NCI-H1436 (cell line): ENCODE data around the gene FKBP2.

ENCODE experiments used
- DNase-seq: peaks from one replicate; lab custom pipeline; 2025; lab: John Stamatoyannopoulos, UW

FKBP2 gene

GRCh38 chr11:64263947-64264317 is 23.0 kb downstream of the FKBP2 start:
- DNase-seq: no peak

- DNase-seq: no peak
These were observed 23.5 kb downstream of the FKBP2 start for GRCh38 chr11:64264371-64264852.

DNA sequence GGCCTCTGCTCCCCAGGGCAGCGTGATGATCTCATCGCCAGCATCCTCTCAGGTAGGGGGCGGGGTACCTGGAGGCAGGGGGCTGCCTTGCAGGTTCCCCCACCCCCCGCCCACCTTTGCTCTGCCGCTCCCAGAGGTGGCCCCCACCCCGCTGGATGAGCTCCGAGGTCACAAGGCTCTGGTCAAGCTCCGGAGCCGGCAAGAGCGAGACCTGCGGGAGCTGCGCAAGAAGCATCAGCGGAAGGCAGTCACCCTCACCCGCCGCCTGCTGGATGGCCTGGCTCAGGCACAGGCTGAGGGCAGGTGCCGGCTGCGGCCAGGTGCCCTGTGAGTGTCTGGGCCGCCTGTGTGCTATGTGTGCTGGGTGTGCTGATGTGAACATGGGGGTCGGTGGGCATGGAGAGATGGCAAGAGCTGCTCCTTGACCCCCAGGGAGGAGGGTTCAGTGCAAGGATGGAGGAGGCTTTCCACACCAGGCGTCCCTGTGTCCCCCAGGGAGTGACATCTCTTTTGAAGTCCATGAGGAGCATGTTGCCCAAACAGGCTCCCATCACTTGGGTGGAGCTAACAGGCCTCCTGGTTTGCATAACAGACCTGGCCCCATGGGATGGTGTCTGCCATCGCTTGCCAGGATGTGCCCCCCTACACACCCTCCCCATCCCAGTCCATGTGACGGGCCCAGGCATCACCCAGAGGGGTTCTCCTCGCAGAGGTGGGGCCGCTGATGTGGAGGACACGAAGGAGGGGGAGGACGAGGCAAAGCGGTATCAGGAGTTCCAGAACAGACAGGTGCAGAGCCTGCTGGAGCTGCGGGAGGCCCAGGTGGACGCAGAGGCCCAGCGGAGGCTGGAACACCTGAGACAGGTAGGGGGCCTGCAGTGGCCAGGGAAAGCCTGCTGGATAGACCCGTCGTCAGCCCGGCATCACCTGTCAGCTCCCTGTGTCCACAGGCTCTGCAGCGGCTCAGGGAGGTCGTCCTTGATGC is 24.6 kb downstream of the FKBP2 start:
- no peak for DNase-seq

DNA sequence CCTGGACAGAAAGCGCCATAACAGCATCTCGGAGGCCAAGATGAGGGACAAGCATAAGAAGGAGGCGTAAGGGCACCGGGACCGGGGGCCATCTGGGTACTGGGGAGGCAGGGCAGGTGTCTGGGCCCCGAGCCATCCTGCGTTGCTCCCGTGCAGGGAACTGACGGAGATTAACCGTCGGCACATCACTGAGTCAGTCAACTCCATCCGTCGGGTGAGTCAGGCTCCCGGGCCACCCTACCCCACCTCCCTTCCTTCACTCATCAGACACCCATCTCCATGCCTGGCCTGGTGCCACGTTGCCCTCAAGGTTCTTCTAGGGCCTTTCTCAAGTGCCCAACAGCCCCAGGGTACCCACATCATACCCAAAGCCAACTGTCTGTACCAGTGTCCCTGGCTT is 25.4 kb downstream of the FKBP2 start:
- no peak for DNase-seq

- no peak for DNase-seq
These were observed 26.5 kb downstream of the FKBP2 start for GRCh38 chr11:64267207-64267945.

DNA sequence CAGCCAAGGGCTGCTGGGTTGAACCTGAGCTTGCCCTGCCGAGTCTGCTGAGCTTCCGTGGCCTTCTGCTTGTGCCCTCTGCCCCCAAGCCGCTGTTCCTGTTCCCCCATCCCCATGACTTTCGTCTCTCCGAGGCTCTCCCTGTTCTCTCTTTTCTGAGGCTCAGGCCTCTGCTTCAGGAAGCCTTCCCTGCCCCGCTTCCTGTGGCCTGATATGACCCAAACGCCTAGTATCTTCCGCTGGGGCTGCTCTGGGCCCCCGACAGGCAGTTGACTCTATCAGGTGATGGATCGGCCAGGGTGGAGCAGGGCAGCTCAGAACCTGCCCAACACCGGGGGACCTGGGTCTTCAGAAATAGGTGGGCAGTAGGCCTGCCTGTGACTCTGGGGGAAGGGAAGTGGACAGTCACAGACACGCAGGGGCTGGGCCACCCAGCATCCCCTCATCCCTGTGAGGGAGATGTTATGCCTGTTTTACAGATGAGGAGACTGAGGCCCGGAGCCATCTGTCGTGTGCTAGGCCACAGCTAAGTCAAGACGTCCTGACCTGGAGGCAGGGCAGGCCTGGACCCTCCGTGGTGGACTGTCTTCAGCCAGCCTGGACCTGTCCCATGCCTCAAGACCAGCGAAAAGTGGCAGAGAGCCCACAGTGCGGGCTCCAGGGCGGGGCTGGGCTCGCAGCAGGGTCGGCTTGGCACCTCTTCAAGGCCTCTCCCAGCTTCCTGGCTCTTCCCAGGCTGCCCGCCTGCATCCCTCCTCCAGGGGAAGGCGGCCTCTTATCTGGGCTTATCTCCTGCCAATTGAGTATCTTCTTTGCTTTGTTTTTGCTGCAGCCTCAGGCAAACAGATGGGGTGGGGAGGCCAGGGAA is 27.4 kb downstream of the FKBP2 start:
- no peak for DNase-seq

- DNase-seq: no peak
These were observed 28.1 kb downstream of the FKBP2 start for GRCh38 chr11:64268893-64269539.

- peak; percentile 99 for DNase-seq
These were observed 28.8 kb downstream of the FKBP2 start for GRCh38 chr11:64269540-64270220.

DNA sequence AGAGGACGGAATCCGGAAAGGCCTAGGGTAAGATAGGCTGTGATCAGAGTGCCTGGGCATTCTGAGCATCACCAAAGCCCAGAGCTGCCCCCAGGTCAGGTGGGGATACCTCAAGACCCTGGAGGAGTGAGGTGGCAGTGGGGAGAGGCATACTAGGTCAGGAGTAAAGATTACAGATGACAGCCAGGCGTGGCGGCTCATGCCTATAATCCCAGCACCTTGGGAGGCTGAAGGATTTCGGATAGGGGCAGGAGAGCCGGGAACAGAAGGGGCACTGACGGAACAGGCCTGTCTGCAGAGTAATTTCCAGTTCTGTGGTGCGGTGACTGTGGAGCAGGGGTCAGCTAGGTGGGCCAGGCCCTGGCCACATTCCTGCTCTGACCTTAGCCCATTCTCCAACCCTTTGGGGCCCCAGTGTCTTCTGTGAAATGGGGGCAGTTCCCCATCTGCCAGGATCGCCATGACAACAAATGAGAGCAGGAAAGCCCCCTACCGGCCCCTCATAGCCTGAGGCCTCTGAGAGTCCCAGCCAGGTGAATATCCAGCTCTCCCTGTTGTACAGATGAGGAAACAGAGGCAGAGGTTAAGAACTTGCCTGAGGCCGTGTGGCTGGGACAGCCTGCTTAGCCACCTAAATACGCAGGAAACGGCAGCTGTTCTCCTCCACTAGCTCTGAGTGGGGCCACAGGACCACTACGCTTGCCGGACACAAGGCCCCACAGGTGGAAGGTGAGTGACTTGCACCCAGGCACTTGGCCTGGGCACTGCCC is 34.3 kb downstream of the FKBP2 start:
- DNase-seq: no peak

GRCh38 chr11:64275841-64276240 is 34.9 kb downstream of the FKBP2 start:
- DNase-seq: no peak

GRCh38 chr11:64276653-64277431 is 35.9 kb downstream of the FKBP2 start:
- no peak for DNase-seq

DNA sequence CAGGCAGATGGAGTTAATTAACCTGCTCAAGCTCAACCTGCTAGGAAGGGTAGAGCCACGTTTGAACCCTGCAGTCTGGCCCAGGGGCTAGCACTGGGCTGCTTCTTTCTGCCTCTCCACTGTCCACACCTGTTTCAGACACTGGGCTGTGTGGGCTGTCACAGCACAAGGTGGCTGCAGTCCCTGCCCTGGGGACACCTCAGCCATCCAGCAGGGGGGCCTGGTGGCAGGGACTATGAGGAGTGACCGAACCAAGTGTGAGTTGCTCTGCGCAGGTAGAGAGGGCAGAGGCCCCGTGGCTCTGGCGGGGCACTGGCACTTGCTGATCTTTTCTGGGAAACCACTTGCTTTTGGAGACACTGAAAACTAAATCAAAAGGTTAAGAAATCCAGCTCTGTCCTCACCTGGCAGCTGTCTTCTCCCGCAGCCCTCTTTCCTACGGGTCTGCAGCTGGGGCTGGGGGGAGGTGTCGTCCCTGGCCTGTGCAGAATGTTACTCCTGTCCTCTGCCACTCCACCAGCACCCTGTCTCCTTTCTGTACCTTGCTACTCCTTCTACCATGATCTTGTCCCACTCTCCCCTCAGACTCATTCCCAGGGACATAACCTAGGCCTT is 37.8 kb downstream of the FKBP2 start:
- no peak for DNase-seq

DNA sequence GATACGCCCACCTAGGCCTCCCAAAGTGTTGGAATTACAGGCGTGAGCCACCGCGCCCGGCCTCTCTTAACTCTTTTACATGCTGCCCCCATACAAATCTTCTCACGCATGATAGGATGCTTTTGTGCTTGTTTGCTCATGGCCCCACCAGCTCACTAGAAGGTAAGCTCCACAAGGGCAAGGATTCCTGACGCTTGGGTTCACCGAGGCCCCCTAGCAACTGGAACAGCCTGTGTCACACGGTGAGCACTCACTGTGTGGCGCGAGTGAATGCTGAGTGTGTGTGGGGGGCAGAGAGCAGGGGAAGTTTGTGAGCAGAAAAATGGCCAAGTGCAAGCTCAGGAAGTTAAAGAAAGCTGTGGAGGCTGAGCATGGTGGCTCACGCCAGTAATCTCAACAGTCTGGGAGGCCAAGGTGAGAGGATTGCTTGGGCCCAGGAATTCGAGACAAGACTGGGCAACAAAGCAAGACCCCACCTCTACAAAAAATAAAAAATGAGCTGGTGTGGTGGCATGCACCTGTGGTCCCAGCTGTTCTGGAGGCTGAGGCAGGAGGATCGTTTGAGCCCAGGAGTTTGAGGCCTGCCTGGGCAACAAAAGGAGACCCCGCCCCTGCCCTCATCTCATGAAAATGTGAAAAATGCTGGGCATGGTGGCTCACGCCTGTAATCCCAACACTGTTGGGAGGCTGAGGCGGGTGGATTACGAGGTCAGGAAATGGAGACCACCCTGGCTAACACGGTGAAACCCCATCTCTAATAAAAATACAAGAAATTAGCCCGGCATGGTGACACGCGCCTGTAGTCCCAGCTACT is 41.3 kb downstream of the FKBP2 start:
- DNase-seq: no peak

DNA sequence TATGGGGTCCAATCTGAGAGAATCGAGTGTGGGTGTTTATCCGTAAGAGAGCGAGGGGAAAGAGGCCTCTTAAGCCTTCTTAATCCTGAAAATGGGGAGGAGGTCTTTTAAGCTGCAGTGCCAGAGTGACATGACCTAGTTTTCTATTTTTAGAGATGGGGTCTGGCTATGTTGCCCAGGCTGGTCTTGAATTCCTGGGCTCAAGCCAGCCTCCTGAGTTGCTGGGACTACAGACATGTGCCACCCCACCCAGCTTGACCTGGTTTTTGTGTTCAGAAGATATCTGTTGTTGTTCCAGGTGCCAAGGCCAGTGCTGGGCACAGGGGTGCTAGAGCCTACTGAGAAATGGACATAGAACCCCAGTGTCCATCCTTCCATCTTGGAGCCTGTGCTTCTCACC is 42.2 kb downstream of the FKBP2 start:
- DNase-seq: no peak

GRCh38 chr11:64284048-64284961 is 43.4 kb downstream of the FKBP2 start, which contains the start of gene BAD:
BAD (minus strand) TSS chr11:64284665; CDS start chr11:64284368, 297 bp downstream.
- peak; percentile 92 for DNase-seq

DNA sequence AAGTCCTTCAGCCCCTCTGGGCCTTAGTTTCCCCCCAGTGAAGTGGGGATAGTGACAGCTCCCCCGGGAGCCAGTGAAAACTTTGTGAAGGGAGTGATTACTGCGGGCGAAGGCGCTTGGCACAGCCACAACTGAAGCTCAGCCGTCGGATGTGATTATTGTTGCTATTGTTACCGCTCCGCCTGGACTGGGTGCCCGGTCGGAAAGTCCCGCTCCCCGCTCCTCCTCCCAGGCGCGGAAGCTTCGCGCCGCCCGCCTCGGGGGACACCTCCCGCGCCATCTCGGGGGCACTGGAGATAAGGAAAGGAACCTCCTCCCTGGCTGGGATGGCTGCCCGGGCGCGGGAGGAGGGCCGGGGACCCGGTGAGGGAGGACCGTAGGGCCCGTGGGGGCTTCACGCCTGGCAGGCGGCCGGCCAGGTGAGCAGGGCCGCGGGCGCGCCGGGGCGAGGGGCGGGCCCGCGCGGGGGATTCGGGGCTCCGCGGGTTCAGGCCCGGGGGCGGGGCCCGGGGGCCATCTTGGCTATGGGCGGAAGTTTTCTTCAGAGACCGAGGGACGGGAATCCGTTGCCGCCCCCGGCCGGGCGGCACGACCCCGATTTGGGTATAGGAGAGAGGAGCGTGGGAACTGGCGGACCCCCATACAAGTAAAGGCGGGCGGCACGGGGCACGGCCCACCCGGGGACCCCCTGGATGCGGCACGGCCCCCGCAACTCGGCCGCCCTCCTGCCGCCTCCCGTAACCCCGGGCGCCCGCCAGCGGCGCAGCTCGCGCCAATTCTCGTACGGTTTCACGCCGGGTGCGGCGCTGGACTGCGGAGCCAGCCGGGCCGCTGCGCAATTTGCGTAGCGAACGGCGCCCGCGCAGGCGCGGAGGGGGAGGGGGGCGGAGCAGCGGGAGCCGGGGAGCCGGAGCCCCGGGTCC is 44.3 kb downstream of the FKBP2 start, which contains the start of gene GPR137:
Gene GPR137 (plus strand): TSS at position 887 of the 923 bp plus-strand sequence. CDS start 677 bp downstream, outside the sequence.
- DNase-seq: peak; percentile 83
